Activated T-cell treated with anti-CD3 and anti-CD28 coated beads for 48 hours (primary cell): Measurements from ENCODE around the gene TEX11.
"Not testable (repeated sequence)": the region's sequence is repeated elsewhere in the genome, so short reads cannot be mapped to it uniquely, and the experiment has no call there.

Experiments used
- DNase-seq: peaks from one replicate; pipeline ENCODE4 v3.0.0-alpha.2; 2020; ENCODE audit warnings: low read depth

Gene TEX11

GRCh38 chrX:70755850-70756249 is 152.7 kb downstream of the TEX11 start:
- peak; percentile 31 for DNase-seq

DNA sequence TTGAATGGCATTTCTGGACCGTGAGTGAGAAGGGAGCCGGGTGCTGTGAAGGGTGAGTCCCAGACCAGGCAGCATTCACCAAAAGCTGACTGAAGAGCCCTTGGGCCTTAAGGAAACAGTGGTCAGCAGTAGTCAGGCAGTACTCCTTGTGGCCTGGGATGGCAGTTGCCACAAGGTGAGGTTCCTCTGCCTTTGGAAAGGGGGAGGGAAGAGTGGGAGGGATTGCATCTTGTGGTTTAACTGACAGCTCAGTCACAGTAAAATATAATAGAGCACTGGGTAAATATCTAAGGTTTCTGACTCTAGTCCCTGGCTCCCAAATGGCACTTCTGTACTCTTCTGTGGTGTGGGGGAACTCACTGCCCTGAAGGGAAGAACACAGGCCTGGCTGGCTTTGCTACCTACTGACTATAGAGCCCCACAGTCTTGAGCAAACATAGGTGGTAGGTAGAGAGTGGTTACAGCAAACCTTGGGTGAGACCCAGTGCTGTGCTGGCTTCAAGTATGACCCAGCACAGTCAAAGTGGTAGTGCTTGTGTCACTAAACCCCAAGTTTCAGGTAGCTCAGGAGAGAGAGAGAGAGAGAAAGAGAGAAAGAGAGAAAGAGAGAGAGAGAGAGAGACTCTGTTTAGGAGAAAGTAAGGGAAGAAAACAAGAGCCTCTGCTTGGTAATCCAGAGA is 154.2 kb downstream of the TEX11 start:
- DNase-seq = no peak

DNA sequence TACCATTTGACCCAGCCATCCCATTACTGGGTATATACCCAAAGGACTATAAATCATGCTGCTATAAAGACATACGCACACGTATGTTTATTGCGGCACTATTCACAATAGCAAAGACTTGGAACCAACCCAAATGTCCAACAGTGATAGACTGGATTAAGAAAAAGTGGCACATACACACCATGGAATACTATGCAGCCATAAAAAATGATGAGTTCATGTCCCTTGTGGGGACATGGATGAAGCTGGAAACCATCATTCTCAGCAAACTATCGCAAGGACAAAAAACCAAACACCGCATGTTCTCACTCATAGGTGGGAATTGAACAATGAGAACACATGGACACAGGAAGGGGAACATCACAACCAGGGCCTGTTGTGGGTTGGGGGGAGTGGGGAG is 174.7 kb downstream of the TEX11 start:
- not testable (repeated sequence) for DNase-seq

DNA sequence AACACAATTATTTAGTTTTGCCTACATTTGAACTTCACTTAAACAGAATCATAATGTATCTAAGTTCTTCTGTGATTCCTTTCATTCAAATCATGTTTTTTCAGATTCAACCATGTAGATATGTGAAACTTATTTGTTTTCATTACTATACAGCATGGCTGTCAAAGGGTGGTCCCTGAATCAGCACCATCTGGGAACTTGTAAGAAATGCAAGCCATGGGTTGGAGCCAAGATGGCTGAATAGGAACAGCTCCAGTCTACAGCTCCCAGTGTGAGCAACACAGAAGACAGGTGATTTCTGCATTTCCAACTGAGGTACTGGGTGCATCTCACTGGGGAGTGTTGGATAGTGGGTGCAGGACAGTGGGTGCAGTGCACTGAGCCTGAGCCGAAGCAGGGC is 180.6 kb downstream of the TEX11 start:
- DNase-seq = not testable (repeated sequence)

GRCh38 chrX:70720721-70721120 is 187.8 kb downstream of the TEX11 start:
- DNase-seq = no peak

DNA sequence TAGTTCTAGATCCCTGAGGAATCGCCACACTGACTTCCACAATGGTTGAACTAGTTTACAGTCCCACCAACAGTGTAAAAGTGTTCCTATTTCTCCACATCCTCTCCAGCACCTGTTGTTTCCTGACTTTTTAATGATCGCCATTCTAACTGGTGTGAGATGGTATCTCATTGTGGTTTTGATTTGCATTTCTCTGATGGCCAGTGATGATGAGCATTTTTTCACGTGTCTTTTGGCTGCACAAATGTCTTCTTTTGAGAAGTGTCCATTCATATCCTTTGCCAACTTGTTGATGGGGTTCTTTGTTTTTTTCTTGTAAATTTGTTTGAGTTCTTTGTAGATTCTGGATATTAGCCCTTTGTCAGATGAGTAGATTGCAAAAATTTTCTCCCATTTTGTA is 197.2 kb downstream of the TEX11 start:
- not testable (repeated sequence) for DNase-seq

DNA sequence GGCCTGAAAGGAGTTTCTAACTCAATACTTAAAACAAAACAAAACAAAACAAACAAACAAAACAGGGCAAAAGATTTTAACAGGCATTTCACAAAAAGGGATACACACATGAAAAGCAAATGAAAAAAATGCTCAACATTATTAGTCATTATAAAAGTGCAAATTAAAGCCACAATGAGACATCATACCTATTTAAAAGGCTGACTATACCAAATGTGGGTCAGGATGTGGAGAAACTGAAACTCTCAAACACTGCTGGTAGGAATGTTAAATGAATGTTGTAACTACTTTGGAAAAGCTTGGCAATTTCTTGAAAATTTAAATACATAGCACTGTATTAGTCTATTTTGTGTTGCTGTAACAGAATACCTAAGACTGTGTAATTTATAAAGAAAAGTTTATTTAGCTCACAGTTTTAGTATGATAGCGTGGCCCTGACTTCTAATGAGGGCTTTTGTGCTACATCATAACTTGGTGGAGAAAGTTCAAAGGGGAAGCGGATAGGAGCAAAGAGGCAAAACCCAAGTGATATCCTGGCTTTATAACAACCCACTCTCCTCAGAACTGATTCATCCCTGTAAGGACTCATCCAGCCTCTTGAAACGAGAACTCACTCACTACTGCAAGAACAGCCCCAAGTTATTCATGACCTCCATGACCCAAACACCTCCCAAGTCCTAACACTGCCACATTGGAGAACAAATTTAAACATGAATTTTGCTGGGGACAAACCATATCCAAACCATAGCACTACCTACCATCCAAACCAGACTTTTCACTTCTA is 214.0 kb downstream of the TEX11 start:
- no peak for DNase-seq

DNA sequence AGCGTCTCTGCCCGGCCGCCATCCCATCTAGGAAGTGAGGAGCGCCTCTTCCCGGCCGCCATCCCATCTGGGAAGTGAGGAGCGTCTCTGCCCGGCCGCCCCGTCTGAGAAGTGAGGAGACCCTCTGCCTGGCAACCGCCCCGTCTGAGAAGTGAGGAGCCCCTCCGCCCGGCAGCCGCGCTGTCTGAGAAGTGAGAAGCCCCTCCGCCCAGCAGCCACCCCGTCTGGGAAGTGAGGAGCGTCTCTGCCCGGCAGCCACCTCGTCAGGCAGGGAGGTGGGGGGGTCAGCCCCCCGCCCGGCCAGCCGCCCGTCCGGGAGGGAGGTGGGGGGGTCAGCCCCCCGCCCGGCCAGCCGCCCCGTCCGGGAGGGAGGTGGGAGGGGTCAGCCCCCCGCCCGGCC is 229.1 kb downstream of the TEX11 start:
- not testable (repeated sequence) for DNase-seq

DNA sequence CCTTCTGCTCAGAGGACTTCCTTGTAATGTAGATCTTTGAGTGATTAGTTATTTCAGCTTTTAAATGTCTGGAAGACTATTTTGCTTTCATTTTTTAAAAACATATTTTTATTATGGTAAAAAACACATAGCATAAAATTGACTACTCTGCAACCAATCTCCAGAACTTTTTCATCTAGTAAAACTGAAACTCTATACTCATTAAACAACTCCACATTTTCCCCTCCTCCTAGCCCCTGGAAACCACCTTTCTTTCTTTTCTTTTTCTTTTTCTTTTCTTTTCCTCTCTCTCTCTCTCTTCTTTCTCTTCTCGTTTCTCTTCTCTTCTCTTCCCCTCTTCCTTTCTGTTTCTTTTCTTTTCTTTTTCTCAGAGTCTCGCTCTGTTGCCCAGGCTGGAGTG is 233.2 kb downstream of the TEX11 start:
- no peak for DNase-seq

DNA sequence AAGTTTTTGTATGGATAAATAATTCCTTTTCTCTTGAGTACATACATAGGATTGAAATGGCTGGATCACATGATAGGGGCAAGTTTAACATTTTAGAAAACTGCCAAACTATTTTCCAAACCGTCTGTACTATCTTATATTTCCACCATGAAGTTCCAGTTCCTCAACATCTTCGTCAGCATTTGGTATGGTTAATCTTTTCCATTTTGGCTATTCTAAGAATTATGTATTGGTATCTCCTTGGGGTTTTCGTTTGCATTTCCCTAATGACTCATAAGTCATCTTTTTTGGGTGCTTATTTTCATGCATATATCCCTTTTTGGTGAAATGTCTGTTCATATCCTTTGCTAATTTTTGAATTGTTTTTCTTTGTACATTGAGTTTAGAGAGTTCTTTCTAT is 236.2 kb downstream of the TEX11 start:
- DNase-seq = no peak

- no peak for DNase-seq
Measured at GRCh38 chrX:70669120-70669519, 239.4 kb downstream of the TEX11 start.

GRCh38 chrX:70664726-70665125 is 243.8 kb downstream of the TEX11 start:
- no peak for DNase-seq

DNA sequence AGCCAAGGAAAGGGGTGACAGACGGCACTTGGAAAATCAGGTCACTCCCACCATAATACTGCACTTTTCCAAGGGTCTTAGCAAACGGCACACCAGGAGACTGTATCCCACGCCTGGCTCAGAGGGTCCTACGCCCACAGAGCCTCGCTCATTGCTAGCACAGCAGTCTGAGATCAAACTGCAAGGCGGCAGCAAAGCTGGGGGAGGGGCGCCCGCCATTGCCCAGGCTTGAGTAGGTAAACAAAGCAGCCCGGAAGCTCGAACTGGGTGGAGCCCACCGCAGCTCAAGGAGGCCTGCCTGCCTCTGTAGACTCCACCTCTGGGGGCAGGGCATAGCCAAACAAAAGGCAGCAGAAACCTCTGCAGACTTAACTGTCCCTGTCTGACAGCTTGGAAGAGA is 247.4 kb downstream of the TEX11 start:
- DNase-seq = not testable (repeated sequence)

- DNase-seq = not testable (repeated sequence)
Measured at GRCh38 chrX:70657546-70657945, 251.0 kb downstream of the TEX11 start.

- no peak for DNase-seq
Measured at GRCh38 chrX:70656304-70656703, 252.2 kb downstream of the TEX11 start.

GRCh38 chrX:70647910-70648309 is 260.6 kb downstream of the TEX11 start:
- DNase-seq = not testable (repeated sequence)

- DNase-seq = no peak
Measured at GRCh38 chrX:70636218-70636617, 272.3 kb downstream of the TEX11 start.

DNA sequence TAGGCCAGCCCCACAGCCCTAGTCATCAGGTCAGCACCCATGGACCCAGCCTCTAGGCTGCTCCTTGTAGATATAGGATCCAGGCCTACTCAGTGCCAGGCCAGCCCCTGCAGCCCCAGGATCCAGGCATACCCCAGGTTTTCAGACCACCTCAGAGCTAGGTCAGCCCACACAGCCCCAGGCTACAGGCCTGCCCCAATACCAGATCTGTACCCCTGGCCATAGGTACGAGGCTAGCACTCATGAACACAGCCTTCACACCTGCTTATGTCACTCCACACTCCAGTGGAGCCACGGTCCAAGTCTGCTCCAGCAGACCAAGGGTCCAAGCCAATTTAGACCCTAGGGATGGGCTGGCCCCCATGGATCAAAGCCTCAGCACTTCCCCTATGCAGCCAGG is 272.8 kb downstream of the TEX11 start:
- DNase-seq = no peak

- no peak for DNase-seq
Measured at GRCh38 chrX:70635227-70635626, 273.3 kb downstream of the TEX11 start.

- DNase-seq = no peak
Measured at GRCh38 chrX:70621743-70622142, 286.8 kb downstream of the TEX11 start.

- no peak for DNase-seq
Measured at GRCh38 chrX:70618467-70618866, 290.0 kb downstream of the TEX11 start.

DNA sequence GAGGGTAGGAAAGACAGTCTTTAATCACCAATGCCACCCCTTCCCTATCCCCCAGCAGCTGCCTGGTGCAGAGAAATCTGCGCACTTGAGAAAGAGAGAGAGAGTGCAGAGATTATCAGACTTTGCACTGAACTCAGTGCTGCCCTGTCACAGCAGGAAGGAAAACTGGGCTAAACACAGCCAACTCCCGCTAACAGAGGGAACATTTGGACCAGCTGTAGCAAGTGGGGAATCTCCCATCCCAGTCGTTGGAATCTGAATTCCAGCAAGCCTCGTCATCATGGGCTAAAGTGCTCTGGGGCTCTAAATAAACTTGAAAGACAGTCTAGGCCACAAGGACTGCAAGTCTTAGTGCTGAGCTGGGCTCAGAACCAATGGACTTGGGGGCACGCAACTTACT is 295.2 kb downstream of the TEX11 start:
- no peak for DNase-seq

GRCh38 chrX:70605352-70605751 is 303.2 kb downstream of the TEX11 start:
- DNase-seq = no peak

- no peak for DNase-seq
Measured at GRCh38 chrX:70592091-70592490, 316.4 kb downstream of the TEX11 start.
